Fibroblast of villous mesenchyme (primary cell): Measurements from ENCODE around the gene TNFAIP3. TPM values are rescaled to one million over a fixed set of nuclear protein-coding genes. Genes with fewer than 3 reads are reported as not detected.
A peak's percentile ranks its signal among the peaks of the same experiment; 100 is the strongest.
"Not testable (repeated sequence)": the region's sequence is repeated elsewhere in the genome, so short reads cannot be mapped to it uniquely, and the experiment has no call there.

ENCODE experiments used
- DNase-seq: peaks from one replicate; pipeline ENCODE4 v3.0.0-alpha.2; 2010; ENCODE audit warnings: low read depth
- H3K4me3 ChIP-seq: 2 replicates; pipeline ENCODE4 v1.5.1; 2011; ENCODE audit warnings: low read depth, mild to moderate bottlenecking, low read length
- CTCF ChIP-seq: IDR thresholded peaks from 2 replicates; pipeline ENCODE4 v1.5.1; 2012; ENCODE audit warnings: low read depth, mild to moderate bottlenecking, low read length; ENCODE audit not compliant: insufficient read depth
- total RNA-seq: library from RNA; depleted of rRNA; stranded (reverse); fragments of >200 nt; gene quantifications from 2 replicates; pipeline ENCODE4 v1.2.3, GENCODE V29; 2012

Gene TNFAIP3
- total RNA-seq, 1 donor = 3.9 TPM

DNA sequence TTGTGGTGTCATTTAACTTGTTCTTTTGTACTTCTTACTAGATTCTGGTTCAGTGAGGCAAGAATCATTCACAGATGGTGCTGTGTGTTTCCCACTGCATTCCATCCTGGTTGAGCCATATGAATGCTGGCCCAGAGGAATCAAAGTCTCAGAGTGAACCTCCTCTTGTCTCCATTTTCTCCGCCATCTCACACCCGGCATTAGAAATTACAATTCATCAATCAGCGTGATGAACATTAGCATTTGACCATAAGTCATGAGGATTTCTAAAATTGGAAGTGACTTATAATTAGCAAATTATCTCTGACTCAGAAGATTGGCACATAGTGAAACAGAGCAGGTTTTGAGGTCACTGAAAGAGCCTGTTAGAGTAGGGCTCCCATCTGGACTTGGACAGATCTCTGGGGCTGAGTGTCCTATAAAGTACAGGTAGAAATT is 25.2 kb downstream of the TNFAIP3 start:
- TF ChIP-seq CTCF = no peak
- no peak overlapping the region for H3K4me3 ChIP-seq
- peak; percentile 39 for DNase-seq

GRCh38 chr6:137893181-137893580 is 26.1 kb downstream of the TNFAIP3 start:
- no peak for TF ChIP-seq CTCF
- no peak for DNase-seq
- H3K4me3 ChIP-seq = no peak overlapping the region

- no peak for DNase-seq
- TF ChIP-seq CTCF = no peak
- no peak overlapping the region for H3K4me3 ChIP-seq
These were observed 26.7 kb downstream of the TNFAIP3 start for GRCh38 chr6:137893726-137894125.

- H3K4me3 ChIP-seq, DNase-seq: not testable (repeated sequence)
These were observed 27.3 kb downstream of the TNFAIP3 start for GRCh38 chr6:137894378-137894777.

DNA sequence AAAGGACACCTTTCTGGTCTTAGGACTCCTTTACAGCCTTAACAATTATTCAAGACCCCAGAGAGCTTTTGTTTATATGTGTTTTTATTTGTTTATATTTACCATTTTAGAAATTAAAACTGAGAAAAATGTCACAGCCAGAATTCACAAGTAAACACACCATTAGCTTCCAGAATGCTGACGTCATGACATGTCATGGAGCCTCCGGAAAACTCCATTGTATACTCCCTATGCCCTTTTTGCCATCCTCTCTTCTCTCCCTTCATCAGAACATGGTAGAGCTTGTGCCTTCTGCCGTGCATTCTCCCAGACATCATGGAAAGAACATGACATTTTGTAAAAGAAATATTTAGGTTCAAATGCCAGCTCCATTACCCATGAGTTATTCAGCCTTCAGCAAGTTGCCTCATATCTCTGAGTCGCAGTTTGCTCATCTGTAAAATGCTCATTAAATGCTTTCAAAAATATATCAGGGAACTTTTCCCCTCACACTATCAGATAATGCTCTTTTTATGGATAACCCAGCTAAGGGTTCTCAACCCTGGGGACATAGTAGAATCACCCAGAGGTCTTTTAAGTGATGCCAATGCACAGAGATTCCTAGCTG is 27.8 kb downstream of the TNFAIP3 start:
- TF ChIP-seq CTCF = no peak
- no peak overlapping the region for H3K4me3 ChIP-seq
- DNase-seq = no peak

DNA sequence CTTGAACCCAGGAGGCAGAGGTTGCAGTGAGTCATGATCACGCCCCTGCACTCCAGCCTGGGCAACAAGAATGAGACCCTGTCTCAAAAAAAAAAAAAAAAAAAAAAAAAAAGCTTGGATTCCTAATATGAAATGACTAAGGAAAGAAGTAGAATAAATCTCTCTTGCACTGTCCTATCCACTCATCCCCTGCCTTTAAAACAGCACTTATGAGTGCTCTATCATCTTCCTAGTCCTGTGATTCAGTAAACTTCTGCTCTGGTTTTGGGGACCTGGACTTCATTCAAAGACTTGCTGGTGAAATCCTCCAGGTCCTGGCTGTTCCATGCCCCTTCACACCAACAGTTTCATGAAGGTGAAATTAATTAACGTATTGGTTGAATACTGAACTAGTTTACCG is 29.6 kb downstream of the TNFAIP3 start:
- TF ChIP-seq CTCF = no peak
- no peak overlapping the region for H3K4me3 ChIP-seq
- no peak for DNase-seq

- no peak for TF ChIP-seq CTCF
- no peak overlapping the region for H3K4me3 ChIP-seq
- peak; percentile 8 for DNase-seq
These were observed 33.8 kb downstream of the TNFAIP3 start for GRCh38 chr6:137900815-137901214.
